ENCODE data around the gene KDELR3. TPM values are rescaled to one million over a fixed set of nuclear protein-coding genes. Genes with fewer than 3 reads are reported as not detected.

The KDELR3 gene
- total RNA-seq, 1 donor from 2014 or later, result 39.3 TPM

DNA sequence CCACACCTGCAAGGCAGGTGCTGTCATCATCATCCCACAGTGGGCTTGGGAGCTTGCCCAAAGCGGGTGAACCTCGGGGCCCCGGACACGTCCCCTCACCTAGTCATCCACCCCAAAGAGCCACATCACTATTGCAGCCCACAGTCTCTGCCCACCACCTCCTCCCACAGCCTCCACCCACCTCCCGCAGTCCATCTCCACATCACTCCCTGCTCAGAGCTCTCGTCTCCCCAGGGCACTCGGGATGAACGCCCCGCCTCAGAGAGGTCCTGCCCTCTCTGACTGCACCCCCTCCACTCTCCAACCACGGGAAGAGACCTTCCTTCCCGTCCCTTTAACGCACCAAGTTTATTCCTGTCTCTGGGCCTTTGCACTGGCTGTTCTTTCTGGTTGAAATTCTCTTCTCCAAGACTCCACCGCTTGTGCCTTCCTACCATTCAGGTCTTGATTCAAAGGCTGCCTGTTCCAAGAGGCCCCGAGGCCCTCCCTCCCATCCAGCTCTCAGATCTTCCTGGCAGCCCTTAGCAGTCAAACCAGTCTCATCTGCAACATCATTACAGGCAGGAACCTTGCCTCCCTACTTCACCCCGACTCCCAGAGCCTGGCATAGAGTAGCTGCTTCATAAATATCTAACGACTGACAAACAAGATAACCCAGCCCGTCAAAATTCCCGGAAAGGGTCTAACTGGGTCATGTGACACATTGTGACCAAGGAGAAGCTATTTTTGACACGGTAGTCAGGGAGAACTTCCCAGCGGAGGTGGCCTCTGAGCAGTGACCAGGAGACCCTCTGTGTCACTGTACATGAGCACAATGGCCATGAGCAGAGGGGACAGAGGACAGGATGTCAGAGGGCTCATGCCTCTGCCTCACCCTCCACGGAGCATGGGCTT is 24.0 kb upstream of the KDELR3 start:
- Mint-ChIP-seq H3K4me3 (ENCODE audit: unreplicated experiment) (no peak overlapping the region), H3K27ac (ENCODE audit: unreplicated experiment) (no peak overlapping the region), H3K4me1 (ENCODE audit: unreplicated experiment) (no peaks in the 10 kb centered on the region), H3K36me3 (ENCODE audit: unreplicated experiment) (no peaks in the 10 kb centered on the region), H3K27me3 (ENCODE audit: unreplicated experiment) (peaks cover 27% of the 10 kb centered on the region), H3K9me3 (ENCODE audit: unreplicated experiment) (no peaks in the 10 kb centered on the region)
- no peak for DNase-seq (ENCODE audit: extremely low spot score, unreplicated experiment)
- TF ChIP-seq, protein P1, sequence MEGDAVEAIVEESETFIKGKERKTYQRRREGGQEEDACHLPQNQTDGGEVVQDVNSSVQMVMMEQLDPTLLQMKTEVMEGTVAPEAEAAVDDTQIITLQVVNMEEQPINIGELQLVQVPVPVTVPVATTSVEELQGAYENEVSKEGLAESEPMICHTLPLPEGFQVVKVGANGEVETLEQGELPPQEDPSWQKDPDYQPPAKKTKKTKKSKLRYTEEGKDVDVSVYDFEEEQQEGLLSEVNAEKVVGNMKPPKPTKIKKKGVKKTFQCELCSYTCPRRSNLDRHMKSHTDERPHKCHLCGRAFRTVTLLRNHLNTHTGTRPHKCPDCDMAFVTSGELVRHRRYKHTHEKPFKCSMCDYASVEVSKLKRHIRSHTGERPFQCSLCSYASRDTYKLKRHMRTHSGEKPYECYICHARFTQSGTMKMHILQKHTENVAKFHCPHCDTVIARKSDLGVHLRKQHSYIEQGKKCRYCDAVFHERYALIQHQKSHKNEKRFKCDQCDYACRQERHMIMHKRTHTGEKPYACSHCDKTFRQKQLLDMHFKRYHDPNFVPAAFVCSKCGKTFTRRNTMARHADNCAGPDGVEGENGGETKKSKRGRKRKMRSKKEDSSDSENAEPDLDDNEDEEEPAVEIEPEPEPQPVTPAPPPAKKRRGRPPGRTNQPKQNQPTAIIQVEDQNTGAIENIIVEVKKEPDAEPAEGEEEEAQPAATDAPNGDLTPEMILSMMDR (IDR thresholded peaks at IDR 0.05), result no peak

DNA sequence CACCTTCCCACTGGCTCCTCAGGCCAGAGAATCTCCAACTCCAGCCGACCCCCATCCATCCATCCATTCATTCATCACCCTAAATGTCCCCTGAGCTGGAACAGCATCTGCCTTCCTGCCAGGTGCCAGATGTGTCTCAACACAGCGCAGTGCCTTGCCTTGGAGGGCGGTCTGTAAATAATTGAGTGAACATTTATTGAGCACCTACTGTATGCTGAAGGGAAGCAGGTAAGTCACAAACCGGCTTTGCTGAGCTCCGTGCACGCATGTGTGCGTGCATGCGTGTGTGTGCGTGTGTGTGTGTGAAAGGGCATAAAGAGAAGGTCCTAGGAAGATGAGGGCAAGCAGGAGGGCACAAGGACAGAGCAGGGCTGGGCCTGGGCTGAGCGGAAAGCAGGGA is 23.1 kb upstream of the KDELR3 start:
- peaks cover 29% of the 10 kb centered on the region for H3K27me3 Mint-ChIP-seq (ENCODE audit: unreplicated experiment)
- TF ChIP-seq, protein P1 (IDR thresholded peaks at IDR 0.05), result no peak
- H3K36me3 Mint-ChIP-seq (ENCODE audit: unreplicated experiment), result no peaks in the 10 kb centered on the region
- no peaks in the 10 kb centered on the region for H3K9me3 Mint-ChIP-seq (ENCODE audit: unreplicated experiment)
- DNase-seq (ENCODE audit: extremely low spot score, unreplicated experiment), result no peak
- no peak overlapping the region for H3K4me3 Mint-ChIP-seq (ENCODE audit: unreplicated experiment)
- no peak overlapping the region for H3K27ac Mint-ChIP-seq (ENCODE audit: unreplicated experiment)
- no peaks in the 10 kb centered on the region for H3K4me1 Mint-ChIP-seq (ENCODE audit: unreplicated experiment)

DNA sequence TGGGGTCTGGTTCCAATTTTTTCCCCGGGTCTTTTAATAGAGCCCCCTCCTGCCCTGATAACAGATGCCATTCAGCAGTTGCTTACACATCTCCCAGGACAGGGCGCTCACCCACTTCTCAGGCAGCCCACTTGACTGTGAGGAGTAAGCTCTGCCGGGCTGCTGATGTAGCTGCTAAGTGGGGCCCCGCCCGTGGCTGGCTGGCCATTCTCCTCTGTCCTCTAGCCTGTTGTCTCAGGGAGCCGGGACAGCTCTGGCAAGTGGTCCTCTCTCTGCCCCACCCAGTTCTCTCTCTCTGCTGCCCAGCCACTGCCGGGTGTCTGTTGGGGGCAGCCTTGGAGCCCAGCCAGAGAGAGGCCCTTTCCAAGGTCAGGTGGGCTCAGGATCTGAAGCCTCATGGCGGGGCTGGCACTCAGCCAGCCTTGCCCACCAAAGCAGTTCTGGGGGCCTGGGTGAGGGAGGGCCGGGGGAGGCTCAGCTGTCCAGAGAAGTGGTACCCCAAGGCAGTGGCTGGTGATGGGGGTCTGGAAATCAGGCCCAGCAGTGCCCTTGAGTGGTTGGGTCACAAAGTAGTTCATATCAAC is 21.8 kb upstream of the KDELR3 start:
- no peaks in the 10 kb centered on the region for H3K4me1 Mint-ChIP-seq (ENCODE audit: unreplicated experiment)
- H3K9me3 Mint-ChIP-seq (ENCODE audit: unreplicated experiment), result no peaks in the 10 kb centered on the region
- no peak overlapping the region for H3K4me3 Mint-ChIP-seq (ENCODE audit: unreplicated experiment)
- peaks cover 34% of the 10 kb centered on the region for H3K27me3 Mint-ChIP-seq (ENCODE audit: unreplicated experiment)
- no peaks in the 10 kb centered on the region for H3K36me3 Mint-ChIP-seq (ENCODE audit: unreplicated experiment)
- DNase-seq (ENCODE audit: extremely low spot score, unreplicated experiment), result no peak
- H3K27ac Mint-ChIP-seq (ENCODE audit: unreplicated experiment), result no peak overlapping the region
- TF ChIP-seq, protein P1 (IDR thresholded peaks at IDR 0.05), result no peak

DNA sequence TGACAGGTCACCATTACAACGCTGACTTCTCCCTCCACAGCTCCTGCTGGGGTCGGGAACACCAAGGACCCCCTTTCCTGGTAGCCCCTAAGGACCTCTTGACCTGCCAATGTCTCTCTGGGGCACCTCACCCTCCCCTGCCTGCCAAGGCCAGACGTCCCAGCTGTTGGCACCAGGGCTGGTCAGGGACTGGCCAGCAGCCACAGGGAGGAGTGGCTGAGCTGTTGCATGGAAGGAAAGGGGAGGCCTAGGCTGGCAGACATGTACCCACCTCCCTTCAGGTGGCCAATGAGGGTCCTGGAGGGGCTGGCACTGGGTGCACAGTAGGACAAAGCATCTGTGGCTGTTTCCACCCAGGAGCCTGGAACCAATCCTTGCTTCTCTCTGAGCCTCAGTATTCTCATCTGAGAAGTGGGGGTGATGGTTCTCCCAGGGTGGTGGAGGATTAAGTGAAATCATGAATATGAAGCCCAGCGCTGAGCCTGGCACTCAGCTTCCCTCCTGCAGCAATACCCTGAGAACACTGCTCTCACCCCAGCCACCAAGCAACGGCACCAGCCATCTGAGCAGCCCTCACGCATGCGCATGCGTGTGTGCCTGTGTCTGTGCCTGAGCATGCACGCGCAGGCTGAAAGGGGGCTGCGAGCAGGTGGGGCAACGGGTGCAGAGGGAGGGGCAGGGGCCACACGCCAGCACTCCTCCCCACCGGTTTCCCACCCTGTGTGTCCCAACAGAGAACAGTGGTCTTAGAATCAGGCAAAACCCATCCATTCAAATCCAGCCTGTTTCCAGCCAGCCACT is 18.8 kb upstream of the KDELR3 start:
- Mint-ChIP-seq H3K36me3 (ENCODE audit: unreplicated experiment) (no peaks in the 10 kb centered on the region), H3K4me1 (ENCODE audit: unreplicated experiment) (peaks cover 2% of the 10 kb centered on the region), H3K9me3 (ENCODE audit: unreplicated experiment) (no peaks in the 10 kb centered on the region), H3K4me3 (ENCODE audit: unreplicated experiment) (no peak overlapping the region), H3K27ac (ENCODE audit: unreplicated experiment) (no peak overlapping the region), H3K27me3 (ENCODE audit: unreplicated experiment) (peaks cover 46% of the 10 kb centered on the region)
- TF ChIP-seq, protein P1 (IDR thresholded peaks at IDR 0.05), result no peak
- DNase-seq (ENCODE audit: extremely low spot score, unreplicated experiment), result no peak

Measured in osteocyte (in vitro differentiated cells).